ENCODE measurements around the gene ZP3.
"Not testable (repeated sequence)": the region's sequence is repeated elsewhere in the genome, so short reads cannot be mapped to it uniquely, and the experiment has no call there.

The ZP3 gene

DNA sequence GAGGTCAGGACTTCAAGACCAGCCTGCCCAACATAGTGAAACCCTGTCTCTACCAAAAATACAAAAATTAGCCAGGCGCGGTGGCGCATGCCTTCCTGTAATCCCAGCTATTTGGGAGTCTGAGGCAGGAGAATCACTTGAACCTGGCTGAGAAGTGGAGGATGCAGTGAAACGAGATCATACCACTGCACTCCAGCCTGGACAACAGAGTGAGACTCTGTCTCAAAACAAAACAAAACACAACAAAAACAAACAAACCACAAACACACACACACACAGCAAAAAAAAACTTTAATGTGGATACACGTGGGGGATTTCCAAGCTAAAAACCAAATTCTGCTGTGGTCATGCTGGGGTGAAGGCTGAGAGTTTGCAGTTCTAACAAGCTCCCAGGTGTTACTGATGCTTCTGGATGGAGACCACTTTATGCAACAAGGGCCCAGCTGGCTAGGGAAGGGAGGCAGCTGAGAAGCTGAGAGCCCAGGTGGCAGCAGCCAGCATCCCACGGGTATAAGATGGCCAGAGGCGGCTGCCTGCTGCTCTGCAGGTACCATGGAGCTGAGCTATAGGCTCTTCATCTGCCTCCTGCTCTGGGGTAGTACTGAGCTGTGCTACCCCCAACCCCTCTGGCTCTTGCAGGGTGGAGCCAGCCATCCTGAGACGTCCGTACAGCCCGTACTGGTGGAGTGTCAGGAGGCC is at the start of gene ZP3:
Gene ZP3, plus strand, starts transcription at position 538 of the 699 bp plus-strand sequence. Its CDS starts 15 bp downstream, at position 553.
- no peak for DNase-seq

DNA sequence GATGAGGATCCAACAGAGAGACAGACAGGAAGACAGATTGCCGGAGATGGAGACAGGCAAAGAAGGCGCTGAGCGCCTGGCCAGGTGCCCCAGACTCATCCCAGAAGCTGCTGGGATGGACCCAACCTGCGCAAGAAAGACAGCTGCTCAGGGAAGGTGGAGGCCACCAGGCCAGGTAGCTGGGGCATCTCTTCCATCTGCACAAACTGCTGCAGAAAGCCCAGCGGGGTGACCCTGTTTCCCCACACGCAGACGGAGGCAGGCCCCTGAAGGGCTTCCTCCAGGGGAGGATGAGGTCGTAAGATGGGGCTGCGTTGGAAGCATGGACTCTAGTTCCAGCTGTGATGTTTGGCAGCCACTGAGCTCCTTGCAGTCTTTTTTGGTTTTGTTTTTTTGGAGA is 49.5 kb upstream of the ZP3 start:
- no peak for DNase-seq

DNA sequence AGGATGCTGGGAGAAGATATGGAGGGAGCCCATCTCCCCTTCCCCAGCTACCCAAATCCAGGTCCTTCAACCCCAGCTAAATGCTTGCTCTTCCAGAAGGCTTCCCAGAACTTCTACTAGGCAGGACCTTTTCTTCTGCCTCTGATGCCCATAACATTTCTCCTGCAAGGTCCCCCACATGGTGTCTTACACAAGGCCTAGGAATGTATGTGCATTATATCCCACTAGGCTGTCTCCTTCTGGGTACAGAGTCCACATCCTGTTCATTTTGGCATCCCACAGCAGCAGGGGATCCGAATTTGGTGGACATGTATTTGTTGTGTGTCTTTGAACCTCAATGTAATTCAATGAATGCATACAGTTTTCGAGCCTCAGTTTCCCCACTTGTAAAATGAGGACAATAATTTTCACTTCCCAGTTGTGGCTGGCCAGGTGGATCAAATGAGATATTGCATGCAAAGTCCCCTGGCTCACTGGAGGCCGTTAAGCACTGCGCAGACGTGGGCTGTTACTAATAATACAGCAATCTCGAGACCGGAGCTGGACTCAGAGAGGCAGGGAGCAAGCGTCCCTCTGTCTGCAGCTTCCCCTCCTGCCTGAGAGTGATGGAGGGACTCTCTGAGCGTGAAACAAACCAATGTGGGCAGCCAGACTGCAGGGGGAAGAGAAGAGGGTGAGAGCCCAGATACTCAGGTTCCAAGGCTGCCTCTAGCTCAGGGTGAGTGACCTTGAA is 47.4 kb upstream of the ZP3 start:
- DNase-seq: no peak

DNA sequence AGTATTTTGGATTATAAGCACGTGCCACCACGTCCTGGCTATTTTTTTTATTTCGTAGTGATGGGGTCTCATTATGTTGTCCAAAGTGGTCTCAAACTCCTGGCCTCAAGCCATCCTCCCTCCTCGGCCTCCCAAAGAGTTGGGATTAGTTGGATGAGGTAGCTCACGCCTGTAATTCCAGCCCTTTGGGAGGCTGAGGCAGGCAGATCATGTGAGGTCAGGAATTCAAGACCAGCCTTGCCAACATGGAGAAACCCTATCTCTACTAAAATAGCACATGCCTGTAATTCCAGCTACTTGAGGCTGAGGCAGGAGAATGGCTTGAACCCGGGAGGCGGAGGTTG is 44.2 kb upstream of the ZP3 start:
- no peak for DNase-seq

DNA sequence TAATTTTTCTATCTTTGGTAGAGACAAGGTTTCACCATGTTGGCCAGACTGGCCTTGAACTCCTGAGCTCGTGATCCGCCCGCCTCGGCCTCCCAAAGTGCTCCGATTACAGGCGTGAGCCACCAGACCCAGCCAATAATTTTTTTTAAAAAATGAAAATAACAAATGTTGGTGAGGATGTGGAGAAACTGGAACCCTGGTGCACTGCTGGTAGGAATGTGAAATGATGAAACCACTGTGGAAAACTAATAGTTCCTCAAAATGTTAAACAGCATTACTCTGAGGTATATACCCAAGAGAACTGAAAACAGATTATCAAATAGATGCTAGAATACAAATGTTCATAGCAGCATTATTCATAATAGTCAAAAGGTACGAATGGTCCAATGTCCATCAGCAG is 42.9 kb upstream of the ZP3 start:
- no peak for DNase-seq

DNA sequence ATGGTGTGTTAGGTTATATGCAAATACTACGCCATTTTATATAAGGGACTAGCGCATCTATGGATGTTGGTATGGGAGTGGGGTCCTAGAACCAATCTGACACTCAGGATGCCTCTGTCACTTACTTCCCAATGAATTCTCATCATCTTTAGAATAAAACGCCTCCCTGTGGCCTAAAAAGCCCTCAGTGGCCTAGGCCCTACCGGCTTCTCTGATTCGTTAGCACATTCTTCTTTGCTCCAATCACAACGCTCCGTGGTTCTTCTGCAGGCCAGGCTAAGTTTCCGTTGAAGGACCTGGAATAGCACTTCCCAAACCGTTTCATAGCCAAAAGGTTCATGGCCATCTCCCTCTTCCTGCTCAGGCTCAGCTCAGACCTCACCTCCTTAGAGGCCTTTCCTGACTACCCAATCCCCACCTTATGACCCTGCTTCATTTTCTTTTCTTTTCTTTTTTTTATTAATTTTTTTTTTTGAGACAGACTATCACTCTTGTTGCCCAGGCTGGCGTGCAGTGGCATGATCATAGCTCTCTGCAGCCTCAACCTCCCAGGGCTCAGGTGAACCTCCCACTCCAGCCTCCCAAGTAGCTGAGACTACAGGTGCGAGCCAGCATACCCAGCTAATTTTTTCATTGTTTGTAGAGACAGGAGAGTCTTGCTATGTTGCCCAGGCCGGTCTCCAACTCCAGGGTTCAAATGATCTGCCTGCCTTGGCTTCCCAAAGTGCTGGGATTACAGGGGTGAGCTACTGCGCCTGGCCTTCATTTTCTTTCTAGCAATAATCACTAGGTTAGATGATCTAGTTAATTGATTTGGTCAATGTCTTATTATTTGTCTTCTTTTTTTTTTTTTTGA is 41.4 kb upstream of the ZP3 start:
- DNase-seq: no peak

DNA sequence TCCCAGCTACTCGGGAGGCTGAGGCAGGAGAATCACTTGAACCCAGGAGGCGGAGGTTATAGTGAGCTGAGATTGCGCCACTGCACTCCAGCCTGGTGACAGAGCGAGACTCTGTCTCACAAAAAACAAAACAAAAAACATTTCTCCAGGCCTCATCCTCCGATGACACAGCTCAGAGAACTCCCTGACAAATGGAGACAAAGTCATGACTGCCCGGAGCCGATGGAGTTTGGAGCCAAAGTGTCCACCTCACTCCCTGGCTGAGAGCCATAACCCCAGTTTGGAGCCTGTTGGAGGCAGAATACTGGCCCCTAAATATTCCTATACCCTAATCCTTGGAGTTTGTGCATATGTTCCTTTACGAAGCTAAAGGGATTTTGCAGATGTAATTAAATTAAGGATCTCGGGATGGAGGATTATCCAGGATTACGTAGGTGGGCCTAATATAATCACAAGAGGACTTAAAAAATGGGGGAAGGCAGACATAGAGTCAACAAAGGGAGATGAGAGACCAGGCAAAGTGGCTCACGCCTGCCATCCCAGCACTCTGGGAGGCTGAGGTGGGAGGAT is 38.0 kb upstream of the ZP3 start:
- no peak for DNase-seq

DNA sequence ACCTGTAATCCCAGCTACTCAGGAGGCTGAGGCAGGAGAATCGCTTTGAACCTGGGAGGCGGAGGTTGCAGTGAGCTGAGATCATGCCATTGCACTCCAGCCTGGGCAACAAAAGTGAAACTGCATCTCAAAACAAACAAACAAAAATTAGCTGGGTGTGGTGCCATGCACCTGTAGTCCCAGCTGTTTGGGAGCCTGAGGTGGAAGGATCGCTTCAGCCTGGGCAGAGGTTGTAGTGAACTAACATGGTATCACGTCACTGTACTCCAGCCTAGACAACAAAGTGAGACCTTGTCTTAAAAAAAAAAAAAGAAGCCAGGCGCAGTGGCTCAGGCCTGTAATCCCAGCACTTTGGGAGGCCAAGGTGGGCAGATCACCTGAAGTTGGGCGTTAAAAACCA is 37.0 kb upstream of the ZP3 start:
- not testable (repeated sequence) for DNase-seq

DNA sequence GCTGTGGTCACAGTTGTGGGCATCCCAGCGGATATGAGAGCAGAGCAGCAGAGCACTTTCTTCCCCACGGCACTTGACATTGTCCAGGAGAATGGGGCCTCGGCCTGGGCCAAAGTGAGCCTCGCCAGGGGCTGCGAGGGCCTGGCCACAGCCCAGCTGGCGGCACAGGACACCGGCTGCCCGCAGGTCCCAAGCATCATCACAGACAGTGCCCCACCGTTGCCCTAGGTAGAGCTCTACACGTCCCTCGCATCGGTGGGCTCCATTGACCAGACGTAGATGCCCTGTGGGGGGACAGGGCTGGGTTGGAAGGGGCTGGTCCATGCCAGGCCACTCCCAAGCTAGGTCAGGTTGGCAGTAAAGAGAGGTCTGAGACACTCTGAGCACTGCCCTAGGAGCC is 34.7 kb upstream of the ZP3 start:
- no peak for DNase-seq

DNA sequence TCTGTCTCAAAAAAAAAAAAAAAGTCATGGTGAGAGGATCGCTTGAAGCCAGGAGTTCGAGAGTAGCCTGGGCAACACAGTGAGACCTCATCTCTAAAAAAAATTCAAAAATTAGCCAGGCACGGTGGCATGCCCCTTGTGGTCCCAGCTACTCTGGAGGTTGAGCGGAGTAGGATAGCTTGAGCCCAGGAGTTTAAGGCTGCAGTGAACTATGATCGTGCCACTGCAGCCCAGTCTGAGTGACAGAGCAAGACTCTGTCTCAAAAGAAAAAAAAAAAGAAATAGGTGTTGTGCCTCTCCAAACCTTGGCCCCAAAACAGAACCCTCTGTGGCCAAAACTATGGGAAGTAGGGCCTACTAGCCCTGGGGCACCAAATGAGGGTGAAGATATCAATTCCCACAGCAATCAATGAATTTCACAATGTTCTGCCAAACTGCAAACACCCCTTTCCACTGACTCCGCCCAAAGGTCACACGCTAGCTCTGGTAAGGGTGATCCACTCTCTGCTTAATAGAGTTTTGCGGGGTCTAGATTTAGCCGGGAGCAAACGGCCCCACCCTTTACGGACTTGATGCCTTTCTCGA is 32.1 kb upstream of the ZP3 start:
- no peak for DNase-seq

DNA sequence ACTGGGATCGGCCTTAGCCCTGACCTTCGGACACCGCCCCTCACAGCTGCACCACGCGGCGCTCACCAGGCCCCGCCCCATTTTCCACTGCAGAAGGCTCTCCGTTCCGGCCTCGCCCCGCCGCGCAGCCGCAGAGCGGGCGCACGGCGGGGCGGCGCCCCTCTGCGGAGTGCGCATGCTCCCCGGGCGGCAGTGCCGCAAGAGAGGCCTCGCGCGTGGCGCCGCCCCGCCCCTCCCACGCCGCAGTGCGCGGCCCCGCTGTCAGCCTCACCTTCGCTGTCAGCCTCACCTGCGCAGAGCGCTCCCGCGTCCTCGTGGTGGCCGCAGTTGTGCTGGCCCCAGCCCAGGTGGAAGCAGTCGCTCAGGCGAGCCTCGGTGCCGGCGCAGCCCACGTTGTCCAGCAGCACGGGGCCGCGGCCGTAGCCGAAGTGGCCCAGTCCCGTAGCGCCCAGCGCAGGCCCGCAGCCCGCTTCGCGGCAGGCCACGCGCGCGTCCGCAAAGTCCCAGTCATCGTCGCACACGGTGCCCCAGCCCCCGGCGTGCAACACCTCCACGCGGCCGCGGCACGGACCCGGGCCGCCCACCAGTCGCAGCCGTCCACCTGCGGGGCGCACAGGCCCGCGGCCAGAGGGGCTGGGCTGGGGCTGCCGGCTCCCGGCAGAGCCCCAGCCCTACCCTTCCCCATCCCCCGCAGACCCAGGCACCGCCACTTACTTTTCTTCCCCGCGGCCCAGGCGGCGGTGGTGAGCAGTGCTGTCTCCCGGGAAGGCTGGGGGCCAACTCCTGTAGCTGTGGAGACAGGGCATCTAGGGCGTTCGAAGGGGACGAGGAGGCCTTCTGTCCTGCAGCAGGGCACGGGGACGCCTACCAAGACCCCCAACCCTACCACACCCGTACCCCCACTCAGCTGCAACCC is 31.4 kb upstream of the ZP3 start:
- DNase-seq: peak; percentile 93

DNA sequence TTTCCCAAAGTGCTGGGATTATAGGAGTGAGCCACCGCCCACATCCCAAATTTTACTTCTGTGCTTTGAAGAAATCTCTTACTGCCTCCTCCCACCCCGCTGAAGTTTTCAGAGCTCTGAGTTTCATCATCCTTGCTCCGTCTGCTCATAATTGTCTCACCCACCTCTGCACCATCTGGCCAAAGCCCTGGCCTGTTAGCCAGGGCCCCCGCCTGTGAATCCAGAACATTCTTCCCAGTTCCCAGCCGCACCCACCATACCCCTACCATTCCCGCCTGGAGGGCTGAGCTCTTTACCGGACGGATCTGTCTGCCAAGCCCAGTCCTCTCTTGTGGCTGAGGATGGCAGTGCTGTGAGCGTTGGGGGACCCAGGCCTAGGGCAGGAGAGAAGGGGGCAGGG is 29.8 kb upstream of the ZP3 start:
- no peak for DNase-seq

DNA sequence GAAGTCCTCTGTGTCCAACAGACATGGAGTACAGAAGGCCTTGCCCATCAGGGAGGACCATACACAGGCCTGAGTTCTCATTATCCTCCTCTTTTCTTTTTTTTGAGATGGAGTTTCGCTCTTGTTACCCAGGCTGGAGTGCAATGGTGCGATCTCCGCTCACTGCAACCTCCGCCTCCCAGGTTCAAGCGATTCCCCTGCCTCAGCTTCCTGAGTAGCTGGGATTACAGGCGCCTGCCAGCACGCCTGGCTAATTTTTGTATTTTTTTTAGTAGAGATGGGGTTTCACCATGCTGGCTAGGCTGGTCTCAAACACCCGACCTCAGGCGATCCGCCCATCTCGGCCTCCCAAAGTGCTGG is 29.2 kb upstream of the ZP3 start:
- not testable (repeated sequence) for DNase-seq

DNA sequence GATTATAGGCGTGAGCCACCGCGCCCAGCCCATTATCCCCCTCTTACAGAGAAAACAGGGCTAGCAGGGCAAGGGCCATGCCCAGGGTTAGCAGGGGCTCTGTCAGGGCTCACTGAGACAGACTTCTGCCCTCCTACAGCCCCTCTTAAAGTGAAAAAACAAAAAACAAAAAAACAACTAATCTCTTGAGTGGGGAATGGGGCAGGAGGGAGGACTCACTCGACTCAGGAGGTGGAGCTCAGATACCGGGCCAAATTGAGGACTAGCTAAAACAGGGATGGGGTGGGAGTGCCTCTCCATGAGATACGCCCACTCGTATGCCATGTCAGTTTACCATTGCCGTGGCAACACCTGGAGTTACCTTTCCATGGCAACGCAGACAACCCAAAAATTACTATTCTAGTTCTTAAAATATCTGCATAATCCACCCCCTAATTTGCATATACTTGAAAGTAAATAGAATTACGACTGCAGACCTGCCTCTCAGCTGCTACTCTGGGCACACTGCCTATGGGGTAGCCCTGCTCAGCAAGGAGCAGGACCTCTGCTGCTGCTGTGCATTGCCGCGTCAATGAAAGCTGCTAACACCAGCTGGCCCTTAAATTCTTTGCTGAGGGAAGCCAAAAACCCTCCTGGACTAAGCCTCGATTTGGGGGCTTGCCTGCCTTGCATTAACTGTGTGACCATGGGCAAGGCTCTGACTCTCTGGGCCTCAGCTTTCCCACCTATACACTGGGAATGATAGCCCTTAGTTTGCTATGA is 28.6 kb upstream of the ZP3 start:
- no peak for DNase-seq

DNA sequence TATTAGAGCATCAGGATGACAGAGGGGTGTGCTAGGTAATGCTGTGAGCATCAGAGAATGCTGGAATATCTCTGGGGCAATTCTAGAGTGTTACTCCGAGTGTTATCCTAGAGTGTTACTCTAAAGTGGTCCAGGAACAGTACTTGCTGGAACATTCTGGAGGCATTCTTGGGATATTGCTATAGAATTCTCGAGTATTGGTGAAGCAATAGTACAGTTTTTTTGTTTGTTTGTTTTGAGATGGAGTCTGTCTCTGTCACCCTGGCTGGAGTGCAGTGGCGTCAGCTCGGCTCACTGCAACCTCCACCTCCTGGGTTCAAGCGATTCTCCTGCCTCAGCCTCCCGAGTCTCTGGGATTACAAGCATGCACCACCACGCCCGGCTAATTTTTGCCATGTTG is 27.9 kb upstream of the ZP3 start:
- DNase-seq: no peak

DNA sequence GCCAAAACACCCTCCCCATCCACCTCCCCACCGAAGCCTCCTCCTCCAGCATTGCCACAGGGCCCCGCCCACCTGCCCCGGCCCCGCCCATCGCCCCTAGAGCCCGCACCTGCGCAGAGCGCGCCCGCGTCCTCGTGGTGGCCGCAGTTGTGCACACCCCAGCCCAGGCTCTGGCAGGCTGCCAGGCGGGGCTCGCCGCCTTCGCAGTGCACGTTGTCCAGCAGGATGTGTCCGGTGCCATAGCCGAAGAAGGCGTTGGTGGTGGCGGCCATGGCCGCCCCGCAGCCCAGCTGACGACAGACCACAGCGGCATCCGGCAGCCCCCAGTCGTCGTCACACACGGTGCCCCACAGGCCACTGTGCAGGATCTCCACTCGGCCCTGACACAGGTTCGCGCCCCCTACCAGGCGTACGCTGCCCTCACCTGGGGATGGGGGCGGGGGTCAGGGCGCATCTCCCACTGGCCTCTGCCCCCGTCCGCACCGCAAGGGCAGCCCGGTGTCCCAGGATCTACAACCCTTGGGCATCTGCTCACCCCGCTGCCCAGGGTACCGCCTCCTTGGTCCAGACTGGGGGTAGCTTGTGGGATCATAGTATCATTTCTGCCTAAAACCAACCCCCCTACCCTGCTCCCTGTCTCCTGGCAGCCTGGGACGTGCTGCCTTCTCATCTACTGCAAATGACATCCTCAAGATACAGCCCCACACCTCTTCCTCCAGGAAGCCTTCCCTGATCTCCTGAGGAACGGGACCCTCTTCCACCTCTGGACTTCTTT is 27.2 kb upstream of the ZP3 start:
- peak; percentile 89 for DNase-seq

DNA sequence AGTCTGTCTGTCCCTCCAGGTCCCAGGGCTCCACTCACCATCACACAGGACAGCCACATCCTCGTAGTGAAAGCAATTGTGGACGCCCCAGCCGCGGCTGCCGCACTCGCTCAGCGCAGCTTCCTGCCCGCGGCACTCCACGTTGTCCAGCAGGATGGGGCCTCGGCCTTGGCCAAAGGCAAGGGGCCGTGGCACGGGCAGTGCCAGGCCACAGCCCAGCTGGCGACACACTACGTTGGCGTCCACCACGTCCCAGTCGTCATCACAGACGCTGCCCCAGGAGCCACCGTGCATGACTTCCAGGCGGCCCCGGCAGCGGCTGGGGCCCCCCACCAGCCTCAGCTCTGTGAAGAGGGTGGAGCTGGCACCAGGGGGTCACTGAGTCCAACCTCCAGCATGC is 24.5 kb upstream of the ZP3 start:
- no peak for DNase-seq

DNA sequence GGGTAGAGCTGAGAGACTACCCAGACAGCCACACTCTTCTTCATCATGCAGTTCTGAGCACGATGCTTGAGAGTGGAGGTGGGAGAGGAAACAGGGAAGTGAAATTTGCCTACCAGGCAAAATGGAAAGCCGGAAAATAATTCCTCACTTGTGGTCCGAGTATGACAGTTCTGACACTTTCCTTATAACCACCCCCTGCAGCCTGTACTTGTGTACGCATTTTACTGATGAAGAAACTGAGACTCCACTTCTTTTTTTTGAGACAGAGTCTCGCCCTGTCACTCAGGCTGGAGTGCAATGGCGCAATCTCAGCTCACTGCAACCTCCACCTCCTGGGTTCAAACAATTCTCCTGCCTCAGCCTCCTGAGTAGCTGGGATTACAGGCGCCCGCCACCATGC is 21.7 kb upstream of the ZP3 start:
- not testable (repeated sequence) for DNase-seq

DNA sequence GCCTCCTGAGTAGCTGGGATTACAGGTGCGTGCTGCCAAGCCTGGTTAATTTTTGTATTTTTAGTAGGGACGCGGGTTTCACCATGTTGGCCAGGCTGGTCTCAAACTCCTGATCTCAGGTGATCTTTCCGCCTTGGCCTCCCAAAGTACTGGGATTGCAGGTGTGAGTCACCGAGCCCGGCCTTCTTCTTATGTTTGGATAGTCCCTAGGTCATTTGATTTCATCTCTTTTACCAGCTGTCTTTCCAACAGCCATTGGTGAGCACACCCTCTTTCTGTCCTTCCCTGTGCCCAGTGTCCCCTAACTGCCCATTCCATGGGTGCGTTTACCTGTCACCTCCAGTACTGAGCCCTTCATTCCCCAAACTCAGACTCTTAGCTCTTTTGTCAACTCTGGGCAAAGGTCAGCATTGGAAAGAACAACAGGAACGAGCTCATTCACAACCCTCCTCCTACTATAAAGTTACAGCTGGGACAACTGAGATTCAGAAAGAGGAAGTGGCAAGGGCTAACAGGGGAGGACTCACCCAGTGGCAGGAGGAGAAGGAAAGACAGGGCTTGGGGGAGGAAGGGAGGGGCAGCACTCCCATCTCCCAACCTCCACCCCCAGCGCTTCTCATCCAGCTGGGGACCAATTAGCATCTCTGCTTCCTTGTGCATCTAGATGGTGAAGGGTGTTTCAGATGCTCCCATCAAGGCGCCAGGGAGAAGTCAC is 20.8 kb upstream of the ZP3 start:
- no peak for DNase-seq

DNA sequence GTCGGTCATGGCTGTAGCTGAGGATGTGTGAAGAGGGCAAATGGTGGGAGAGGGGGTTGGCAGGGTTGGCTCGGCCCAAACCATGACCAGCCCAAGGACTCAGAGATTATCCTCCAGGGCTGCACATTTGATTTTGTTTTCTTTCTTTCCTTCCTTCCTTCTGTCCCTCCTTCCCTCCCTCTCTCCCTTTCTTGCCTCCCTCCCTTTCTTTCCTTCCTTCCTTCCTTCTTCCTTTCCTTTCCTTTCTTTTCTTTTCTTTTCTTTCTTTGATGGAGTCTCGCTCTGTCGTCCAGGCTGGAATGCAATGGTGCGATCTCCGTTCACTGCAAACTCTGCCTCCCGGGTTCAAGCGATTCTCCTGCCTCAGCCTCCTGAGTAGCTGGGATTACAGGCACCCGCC is 19.0 kb upstream of the ZP3 start:
- no peak for DNase-seq

Measured in CD4-positive, alpha-beta T cell treated with Interleukin-21 for 1 hour (primary cell).